ENCODE measurements around the gene STYX.

The STYX gene

DNA sequence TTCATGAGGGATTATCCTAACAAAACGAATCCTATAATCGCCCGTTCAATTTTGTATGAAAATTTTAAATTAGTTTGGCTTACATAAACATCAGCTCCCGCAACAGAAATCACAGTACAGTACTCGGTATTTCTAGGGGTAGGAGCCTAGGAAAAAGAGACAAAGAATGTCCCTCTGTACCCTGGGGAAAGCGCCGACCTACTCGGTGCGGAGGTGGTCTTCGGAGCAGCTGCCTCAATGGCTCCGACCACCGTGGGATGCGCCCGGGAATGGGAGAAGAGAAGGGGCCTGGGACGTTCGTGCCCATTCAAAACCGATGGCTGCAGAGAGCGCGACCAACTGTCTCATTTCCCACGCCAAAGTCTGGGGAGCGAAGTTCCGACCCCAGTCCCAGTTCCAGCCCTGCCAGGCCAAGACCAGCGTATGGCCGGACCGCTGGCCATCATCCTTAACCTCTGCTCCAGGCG lies 60.8 kb downstream of the STYX start:
- DNase-seq, result no peak

DNA sequence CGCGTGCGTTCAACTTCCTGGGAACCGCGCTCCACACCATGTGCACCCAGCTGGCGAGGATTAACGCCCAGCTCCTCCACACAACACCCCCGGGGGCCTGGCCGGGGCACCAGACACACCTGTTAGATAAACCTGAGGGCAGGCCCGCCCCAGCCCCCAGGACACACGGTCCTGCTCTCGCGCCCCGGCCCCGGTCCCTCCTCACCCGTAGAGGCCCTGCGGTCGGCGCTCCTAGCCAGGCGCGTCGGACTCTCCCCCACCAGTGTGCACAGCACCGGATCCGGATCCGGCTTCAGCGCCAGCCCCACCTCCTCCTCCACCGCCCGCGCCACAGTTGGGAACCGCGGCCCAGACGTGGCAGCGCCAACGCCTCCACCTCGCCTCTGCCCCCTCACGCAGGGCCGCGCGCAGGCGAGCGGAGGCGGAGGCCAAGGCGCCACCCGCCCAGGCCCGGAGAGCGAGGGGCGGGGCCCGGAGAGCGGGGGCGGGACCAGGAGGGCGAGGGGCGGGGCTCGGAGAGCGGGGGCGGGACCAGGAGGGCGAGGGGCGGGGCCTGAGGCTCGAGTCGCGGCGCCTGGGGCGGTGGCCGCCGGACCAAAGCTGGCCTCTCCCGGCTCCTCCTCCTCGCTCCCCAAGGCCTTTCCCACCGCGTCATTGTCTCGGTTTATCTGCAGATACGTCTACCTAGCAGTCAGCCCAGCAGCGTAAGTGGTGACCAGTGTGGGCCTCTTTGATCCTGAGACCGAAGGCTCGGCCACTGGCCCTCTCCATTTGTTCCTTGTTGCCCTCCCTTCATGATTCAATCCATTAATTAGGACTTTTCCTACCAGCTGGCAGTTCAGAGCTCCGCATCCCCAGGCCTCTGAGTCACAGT lies 61.5 kb downstream of the STYX start, which contains the start of gene GNPNAT1:
TSS of gene GNPNAT1 (minus strand) at position 385 of the 874 bp plus-strand sequence. CDS start 6,957 bp downstream, outside the sequence.
- peak; percentile 95 for DNase-seq

DNA sequence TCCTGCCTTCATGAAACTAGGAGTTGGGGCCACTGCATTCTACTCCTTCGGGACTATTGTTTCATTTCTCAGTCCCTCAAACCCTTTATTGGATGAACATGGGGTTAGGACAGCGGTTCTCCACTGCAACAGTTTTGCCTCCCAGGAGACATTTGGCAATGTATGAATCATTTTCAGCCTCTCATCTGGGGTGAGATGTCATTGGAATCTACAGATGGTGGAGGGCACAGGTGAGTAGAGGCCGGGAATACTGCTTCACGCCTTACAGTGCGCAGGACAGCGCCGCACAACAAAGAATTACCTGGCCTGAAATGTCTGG lies 62.1 kb downstream of the STYX start:
- DNase-seq, result no peak

DNA sequence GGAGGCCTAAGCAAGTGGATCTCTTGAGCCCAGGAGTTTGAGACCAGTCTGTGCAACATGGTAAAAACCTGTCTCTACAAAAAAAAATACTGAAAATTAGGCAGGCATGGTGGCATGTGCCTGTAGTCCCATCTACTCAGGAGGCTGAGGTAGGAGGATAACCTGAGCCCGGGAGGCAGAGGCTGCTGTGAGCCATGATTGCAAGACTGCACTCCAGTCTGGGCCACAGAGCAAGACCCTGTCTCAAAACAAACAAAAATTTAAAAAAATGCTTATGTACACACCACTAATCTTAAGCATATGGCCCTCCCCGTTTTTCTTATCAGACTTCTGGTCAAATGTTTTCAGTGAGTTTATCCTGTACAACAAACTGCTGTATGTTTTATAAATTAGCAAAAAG lies 63.1 kb downstream of the STYX start:
- no peak for DNase-seq

GRCh38 chr14:52797653-52798052 lies 67.7 kb downstream of the STYX start:
- no peak for DNase-seq

DNA sequence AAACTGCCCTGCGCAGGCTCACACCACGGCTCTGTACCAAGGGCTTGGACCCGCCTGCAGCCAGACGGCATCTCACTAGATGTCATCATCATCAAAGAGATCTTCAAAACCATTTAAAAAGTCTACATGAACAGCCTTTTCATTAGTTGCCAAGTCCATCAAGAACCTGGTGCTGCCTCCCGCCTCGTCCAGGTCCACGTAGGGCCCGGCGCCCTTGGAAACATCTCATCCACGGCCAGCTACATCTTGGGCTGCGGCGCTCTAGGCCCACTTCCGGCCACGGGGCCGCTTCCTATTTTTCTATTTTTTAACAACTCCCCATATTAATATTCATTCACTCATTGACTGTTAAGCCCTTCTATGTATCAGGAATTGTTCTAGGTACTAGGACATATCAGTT lies 68.9 kb downstream of the STYX start:
- DNase-seq, result no peak

- DNase-seq, result no peak
Observed at GRCh38 chr14:52801014-52801712, 71.2 kb downstream of the STYX start.

DNA sequence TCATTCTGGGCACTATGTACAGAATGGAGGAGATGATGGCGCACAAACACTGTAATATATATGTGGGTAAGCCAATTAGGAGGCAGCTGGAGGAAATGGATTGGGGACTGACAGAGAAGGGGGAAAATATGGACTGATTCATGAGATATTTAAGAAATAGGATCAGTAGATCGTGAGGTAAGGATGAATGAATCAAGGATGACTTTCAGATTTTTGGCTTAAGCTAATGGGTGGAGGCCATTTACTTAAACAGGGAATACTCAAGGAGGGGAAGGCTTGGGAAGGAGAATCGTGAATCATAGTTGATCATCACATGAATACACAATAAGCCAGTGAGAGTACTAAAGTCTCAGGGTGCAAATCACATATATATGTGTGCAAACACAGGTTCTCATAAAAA lies 72.6 kb downstream of the STYX start:
- no peak for DNase-seq

- DNase-seq, result no peak
Observed at GRCh38 chr14:52806115-52806514, 76.1 kb downstream of the STYX start.

GRCh38 chr14:52808101-52808500 lies 78.1 kb downstream of the STYX start:
- DNase-seq, result no peak

DNA sequence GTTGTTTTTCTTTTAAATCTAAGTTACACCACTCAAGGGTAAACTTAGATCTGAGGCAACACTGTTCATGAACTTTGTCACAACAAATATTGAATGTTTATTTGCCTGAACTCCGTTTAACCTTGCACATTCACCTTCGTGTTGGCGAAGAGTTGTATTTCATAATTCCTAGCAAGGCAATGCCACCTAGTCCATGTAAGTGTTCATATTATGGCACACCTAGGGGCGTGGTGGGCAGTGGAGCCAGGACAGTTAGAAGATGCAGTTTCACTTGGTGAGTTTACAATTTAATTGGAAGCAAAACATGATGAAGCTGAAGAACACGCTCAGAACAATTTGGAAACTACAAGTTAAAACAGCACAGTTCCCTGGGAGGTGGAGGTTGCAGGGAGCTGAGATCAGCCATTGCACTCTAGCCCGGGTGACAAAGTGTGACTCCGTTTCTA lies 91.9 kb downstream of the STYX start:
- DNase-seq, result no peak

GRCh38 chr14:52824462-52824861 lies 94.5 kb downstream of the STYX start:
- no peak for DNase-seq
